SH-SY5Y (cell line): ENCODE data around the gene DMBX1.

Experiments used
- GATA2 ChIP-seq: IDR thresholded peaks from 2 replicates; pipeline ENCODE4 v1.6.1; 2011; ENCODE audit warnings: mild to moderate bottlenecking, low read depth, low read length
- GATA3 ChIP-seq: IDR thresholded peaks from 2 replicates; pipeline ENCODE4 v1.6.1; 2011; ENCODE audit warnings: low read depth, mild to moderate bottlenecking, low read length, moderate library complexity

The DMBX1 gene

GRCh38 chr1:46467183-46467504, 22.5 kb upstream of the DMBX1 start:
- TF ChIP-seq GATA2 (no peak), GATA3 (no peak)

GRCh38 chr1:46469881-46470280, 19.8 kb upstream of the DMBX1 start:
- TF ChIP-seq GATA2 (no peak), GATA3 (no peak)

- TF ChIP-seq GATA3 (no peak), GATA2 (no peak)
Observed at GRCh38 chr1:46471848-46472492, 17.7 kb upstream of the DMBX1 start.

- TF ChIP-seq GATA2 (no peak), GATA3 (no peak)
Observed at GRCh38 chr1:46472498-46473181, 17.0 kb upstream of the DMBX1 start.

- no peak for TF ChIP-seq GATA3
- TF ChIP-seq GATA2, result no peak
Observed at GRCh38 chr1:46473991-46474390, 15.6 kb upstream of the DMBX1 start.

- TF ChIP-seq GATA3, result no peak
- TF ChIP-seq GATA2, result peak; percentile 95
Observed at GRCh38 chr1:46474570-46474969, 15.1 kb upstream of the DMBX1 start.

GRCh38 chr1:46476673-46477072, 13.0 kb upstream of the DMBX1 start:
- TF ChIP-seq GATA2 (no peak), GATA3 (no peak)

- no peak for TF ChIP-seq GATA2
- no peak for TF ChIP-seq GATA3
Observed at GRCh38 chr1:46477153-46477929, 12.3 kb upstream of the DMBX1 start.

- TF ChIP-seq GATA3, result no peak
- no peak for TF ChIP-seq GATA2
Observed at GRCh38 chr1:46478721-46479485, 10.7 kb upstream of the DMBX1 start.

GRCh38 chr1:46479744-46480350, 9.8 kb upstream of the DMBX1 start:
- TF ChIP-seq GATA2, result no peak
- TF ChIP-seq GATA3, result no peak

- no peak for TF ChIP-seq GATA3
- TF ChIP-seq GATA2, result no peak
Observed at GRCh38 chr1:46480959-46481646, 8.5 kb upstream of the DMBX1 start.

- TF ChIP-seq GATA2 (no peak), GATA3 (no peak)
Observed at GRCh38 chr1:46481961-46482360, 7.7 kb upstream of the DMBX1 start.

GRCh38 chr1:46483589-46483988, 6.0 kb upstream of the DMBX1 start:
- no peak for TF ChIP-seq GATA3

- TF ChIP-seq GATA3 (no peak), GATA2 (no peak)
Observed at GRCh38 chr1:46484783-46485490, 4.7 kb upstream of the DMBX1 start.
